Measurements from ENCODE around the gene KIF18B.

- TF ChIP-seq BHLHE40 (IDR thresholded peaks at IDR 0.05; ENCODE audit: low read depth, low read length), result no peak
- TF ChIP-seq, protein P1, sequence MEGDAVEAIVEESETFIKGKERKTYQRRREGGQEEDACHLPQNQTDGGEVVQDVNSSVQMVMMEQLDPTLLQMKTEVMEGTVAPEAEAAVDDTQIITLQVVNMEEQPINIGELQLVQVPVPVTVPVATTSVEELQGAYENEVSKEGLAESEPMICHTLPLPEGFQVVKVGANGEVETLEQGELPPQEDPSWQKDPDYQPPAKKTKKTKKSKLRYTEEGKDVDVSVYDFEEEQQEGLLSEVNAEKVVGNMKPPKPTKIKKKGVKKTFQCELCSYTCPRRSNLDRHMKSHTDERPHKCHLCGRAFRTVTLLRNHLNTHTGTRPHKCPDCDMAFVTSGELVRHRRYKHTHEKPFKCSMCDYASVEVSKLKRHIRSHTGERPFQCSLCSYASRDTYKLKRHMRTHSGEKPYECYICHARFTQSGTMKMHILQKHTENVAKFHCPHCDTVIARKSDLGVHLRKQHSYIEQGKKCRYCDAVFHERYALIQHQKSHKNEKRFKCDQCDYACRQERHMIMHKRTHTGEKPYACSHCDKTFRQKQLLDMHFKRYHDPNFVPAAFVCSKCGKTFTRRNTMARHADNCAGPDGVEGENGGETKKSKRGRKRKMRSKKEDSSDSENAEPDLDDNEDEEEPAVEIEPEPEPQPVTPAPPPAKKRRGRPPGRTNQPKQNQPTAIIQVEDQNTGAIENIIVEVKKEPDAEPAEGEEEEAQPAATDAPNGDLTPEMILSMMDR (IDR thresholded peaks at IDR 0.05), result no peak
- peak; percentile 44 to 75; a peak in 1 of 5 replicates for TF ChIP-seq EP300 (IDR thresholded peaks at IDR 0.05)
- no peak for TF ChIP-seq SMC3 (IDR thresholded peaks at IDR 0.05)
- TF ChIP-seq POLR2A (IDR thresholded peaks at IDR 0.05; ENCODE audit: low read length), result no peak
Measured at GRCh38 chr17:44940317-44940716, 7.3 kb downstream of the KIF18B start.
